Measurements from ENCODE around the gene CCDC88C. TPM values are rescaled to one million over a fixed set of nuclear protein-coding genes. Genes with fewer than 3 reads are reported as not detected.

The CCDC88C gene
- total and polyA plus RNA-seq, 2 donors (not counting 3 experiments of a cell fraction or from before 2014, with no cell fraction given), result 11.4 to 52.1 TPM

- TF ChIP-seq GATA2 (IDR thresholded peaks at IDR 0.05; ENCODE audit: insufficient read depth, insufficient read length, low read depth, low read length) (no peak), FOS (IDR thresholded peaks at IDR 0.05; ENCODE audit: borderline replicate concordance, insufficient read depth, low read length) (no peak), MYC (IDR thresholded peaks at IDR 0.05; ENCODE audit: low read depth, low read length) (no peak), JUN (IDR thresholded peaks at IDR 0.05; ENCODE audit: borderline replicate concordance, insufficient read depth, insufficient read length, low read depth) (no peak), POLR2AphosphoS5 (IDR thresholded peaks at IDR 0.05; ENCODE audit: insufficient read depth, low read depth, low read length) (no peak), MAX (IDR thresholded peaks at IDR 0.05; ENCODE audit: insufficient read depth, insufficient read length) (no peak), POLR2A (IDR thresholded peaks at IDR 0.05; ENCODE audit: low read depth, low read length) (no peak), EZH2 (IDR thresholded peaks at IDR 0.05; ENCODE audit: borderline replicate concordance, low read depth, low read length, severe bottlenecking) (no peak)
- TF ChIP-seq, protein P1, sequence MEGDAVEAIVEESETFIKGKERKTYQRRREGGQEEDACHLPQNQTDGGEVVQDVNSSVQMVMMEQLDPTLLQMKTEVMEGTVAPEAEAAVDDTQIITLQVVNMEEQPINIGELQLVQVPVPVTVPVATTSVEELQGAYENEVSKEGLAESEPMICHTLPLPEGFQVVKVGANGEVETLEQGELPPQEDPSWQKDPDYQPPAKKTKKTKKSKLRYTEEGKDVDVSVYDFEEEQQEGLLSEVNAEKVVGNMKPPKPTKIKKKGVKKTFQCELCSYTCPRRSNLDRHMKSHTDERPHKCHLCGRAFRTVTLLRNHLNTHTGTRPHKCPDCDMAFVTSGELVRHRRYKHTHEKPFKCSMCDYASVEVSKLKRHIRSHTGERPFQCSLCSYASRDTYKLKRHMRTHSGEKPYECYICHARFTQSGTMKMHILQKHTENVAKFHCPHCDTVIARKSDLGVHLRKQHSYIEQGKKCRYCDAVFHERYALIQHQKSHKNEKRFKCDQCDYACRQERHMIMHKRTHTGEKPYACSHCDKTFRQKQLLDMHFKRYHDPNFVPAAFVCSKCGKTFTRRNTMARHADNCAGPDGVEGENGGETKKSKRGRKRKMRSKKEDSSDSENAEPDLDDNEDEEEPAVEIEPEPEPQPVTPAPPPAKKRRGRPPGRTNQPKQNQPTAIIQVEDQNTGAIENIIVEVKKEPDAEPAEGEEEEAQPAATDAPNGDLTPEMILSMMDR (IDR thresholded peaks at IDR 0.05; ENCODE audit: extremely low read depth in 1 of 2, insufficient read depth in 1 of 2, low read depth in 1 of 2, low read length in 2 of 2), result no peak
- Histone ChIP-seq H3K9ac (replicated peaks; ENCODE audit: extremely low read depth, insufficient read depth, low read length) (no peak overlapping the region), H3K4me3 (replicated peaks in 1 of 3; ENCODE audit: insufficient read depth in 1 of 3, low read depth in 1 of 3, low read length in 3 of 3) (no peak overlapping the region), H3K79me2 (ENCODE audit: control insufficient read depth, insufficient read depth, low read length) (no peaks in the 10 kb centered on the region), H3K9me3 (replicated peaks; ENCODE audit: control insufficient read depth, insufficient read depth, low read length) (no peaks in the 10 kb centered on the region), H3K36me3 (ENCODE audit: control insufficient read depth in 2 of 2, extremely low read depth in 1 of 2, insufficient read depth in 2 of 2, low read length in 2 of 2) (no peaks in the 10 kb centered on the region), H2AFZ (ENCODE audit: low read depth, low read length) (no peak overlapping the region), H3K9me1 (replicated peaks; ENCODE audit: control insufficient read depth, extremely low read depth, insufficient read depth, low read length) (no peaks in the 10 kb centered on the region), H3K27ac (ENCODE audit: insufficient read depth, low read depth, low read length) (no peak overlapping the region), H4K20me1 (replicated peaks; ENCODE audit: control insufficient read depth, extremely low read depth, insufficient read depth, low read length) (no peaks in the 10 kb centered on the region), H3K27me3 (ENCODE audit: control insufficient read depth in 2 of 2, insufficient read depth in 2 of 2, low read length in 2 of 2) (no peaks in the 10 kb centered on the region), H3K4me1 (ENCODE audit: control insufficient read depth, extremely low read depth, insufficient read depth, low read length) (peaks cover 5% of the 10 kb centered on the region), H3K4me2 (ENCODE audit: insufficient read depth, low read length) (no peak overlapping the region)
- BruUV-seq (replicated peaks), result no TSS peak
- ChIA-PET CTCF (interaction anchor here (0.7 to 1.0 kb wide), 2 partner anchors 14 to 23 kb away, joined by 3 read pairs; no protein-coding TSS in a partner anchor), POLR2A (no interaction called here)
- no peak for DNase-seq (ENCODE audit: low read depth, low spot score)
- intact Hi-C loops (cut with micrococcal nuclease) (no loop called here), dilution Hi-C loops (cut with MboI; ENCODE audit: extremely low pct_ligation_motif_present, low sequenced_read_pairs) (no loop called here)
- FAIRE-seq, result no peak
Observed at GRCh38 chr14:91351512-91351862, 66.1 kb downstream of the CCDC88C start.

Measured in endothelial cell of umbilical vein (primary cell).